OCI-LY7 (cell line): ENCODE measurements around the gene TRIM3.

Experiments used
- CTCF ChIP-seq: fragments of 200-600 bp; sonication (generic); conservative IDR thresholded peaks from 2 replicates; pipeline ENCODE4 v1.5.1; 2014; ENCODE audit warnings: mild to moderate bottlenecking, antibody characterized with exemption, low read length, moderate library complexity, mixed read lengths
- EZH2phosphoT487 ChIP-seq: fragments of 200-600 bp; sonication (generic); IDR thresholded peaks from 2 replicates; pipeline ENCODE4 v1.6.1; 2018; ENCODE audit warnings: low read depth, borderline replicate concordance, mild to moderate bottlenecking, mixed run types, antibody characterized with exemption, low read length, moderate library complexity, mixed read lengths

GRCh38 chr11:6469599-6469998 lies 4.1 kb downstream of the TRIM3 start:
- no peak for TF ChIP-seq CTCF
- TF ChIP-seq EZH2phosphoT487 = no peak
